NOMO-1 treated with dmso at 0.1 percent for 144 hours (cell line): ENCODE results near the gene TMEM204.
A peak's percentile ranks its signal among the peaks of the same experiment; 100 is the strongest.

Experiments used
- DNase-seq: peaks from one replicate; lab custom pipeline; 2025; ENCODE audit not compliant: unreplicated experiment; lab: John Stamatoyannopoulos, UW

TMEM204 gene

DNA sequence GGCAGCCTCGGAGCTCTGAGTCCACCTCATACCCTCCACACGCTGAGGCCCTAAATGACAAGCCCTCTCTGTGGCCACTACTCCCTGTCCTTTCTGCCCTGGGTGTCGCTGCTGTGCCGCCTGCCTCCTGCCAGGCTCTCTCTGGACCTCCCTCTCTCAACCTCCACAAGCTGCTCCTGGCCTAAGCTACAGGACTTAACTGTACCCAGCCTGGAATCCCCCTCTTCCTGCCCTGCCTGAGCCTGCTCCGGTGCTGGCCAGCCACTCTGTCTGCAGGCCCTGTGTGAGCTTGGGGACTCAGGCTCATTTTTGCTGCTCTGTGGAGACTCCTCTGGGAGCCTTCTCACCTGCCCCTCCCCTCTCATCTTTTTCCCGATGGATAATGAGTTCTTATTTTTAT, 56.9 kb downstream of the TMEM204 start:
- no peak for DNase-seq

DNA sequence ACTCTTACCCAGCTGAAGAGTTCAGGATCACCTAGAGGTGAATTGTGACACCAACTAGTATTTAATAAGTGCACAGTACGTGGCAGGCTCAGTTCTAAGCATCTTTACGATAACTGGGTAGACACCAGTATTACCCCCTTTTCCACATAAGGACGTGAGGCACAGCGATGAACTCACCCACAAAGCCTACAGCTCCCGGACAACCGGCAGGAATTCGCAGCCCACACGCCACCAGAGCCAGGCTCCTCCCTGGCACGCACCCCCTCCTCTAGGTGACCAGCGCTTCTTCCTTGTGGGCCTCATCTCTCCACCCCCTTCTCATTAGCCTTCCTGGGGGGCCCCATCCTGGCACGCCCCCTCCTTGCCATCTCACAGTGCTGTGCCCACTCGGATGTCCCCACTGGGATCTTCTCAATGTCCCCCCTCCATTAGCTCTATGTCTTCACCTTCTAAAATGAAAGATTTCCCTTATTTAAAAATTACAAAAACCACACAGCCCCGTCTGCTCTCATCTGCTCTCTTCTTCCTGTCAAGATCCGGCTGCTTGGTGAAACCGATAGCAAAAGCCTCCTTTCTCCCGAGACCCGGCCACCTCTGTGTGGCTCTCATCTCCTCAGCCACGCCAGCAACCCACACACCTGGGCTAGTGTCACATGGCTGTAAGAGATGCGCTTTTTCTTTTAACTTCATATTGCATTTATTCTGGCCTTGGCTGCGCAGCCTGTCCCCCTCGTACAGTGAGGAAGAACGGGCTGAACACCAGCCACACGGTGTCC, 57.7 kb downstream of the TMEM204 start:
- no peak for DNase-seq

DNA sequence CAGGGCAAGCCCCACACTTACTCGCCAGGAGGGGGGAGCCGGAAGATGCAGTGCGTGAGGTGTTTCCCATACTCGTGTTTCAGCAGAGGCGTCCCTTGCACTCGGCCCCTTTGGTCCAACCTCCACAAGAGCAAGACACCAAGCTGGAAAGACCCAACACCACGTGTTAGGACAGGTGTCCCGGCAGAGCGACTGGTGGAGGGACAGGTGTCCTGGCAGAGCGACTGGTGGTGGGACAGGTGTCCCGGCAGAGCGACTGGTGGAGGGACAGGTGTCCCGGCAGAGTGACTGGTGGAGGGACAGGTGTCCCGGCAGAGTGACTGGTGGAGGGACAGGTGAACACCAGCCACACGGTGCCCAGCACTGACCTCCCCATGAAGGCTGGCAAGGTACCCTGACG, 59.0 kb downstream of the TMEM204 start:
- no peak for DNase-seq

DNA sequence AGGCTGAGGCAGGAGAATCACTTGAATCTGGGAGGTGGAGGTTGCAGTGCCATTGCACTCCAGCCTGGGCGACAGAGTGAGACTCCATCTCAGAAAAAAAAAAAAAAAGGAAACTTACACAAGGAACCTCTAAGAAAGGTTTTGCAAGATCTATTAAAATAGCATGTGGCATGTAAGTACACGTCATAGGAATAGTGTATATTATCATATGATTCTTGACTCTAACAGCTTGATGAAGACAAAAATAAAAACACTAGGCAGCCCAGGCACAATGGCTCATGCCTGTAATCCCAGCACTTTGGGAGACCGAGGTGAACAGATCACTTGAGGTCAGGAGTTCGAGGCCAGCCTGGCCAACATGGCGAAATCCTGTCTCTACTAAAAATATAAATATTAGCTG, 62.0 kb downstream of the TMEM204 start:
- DNase-seq = peak; percentile 42

DNA sequence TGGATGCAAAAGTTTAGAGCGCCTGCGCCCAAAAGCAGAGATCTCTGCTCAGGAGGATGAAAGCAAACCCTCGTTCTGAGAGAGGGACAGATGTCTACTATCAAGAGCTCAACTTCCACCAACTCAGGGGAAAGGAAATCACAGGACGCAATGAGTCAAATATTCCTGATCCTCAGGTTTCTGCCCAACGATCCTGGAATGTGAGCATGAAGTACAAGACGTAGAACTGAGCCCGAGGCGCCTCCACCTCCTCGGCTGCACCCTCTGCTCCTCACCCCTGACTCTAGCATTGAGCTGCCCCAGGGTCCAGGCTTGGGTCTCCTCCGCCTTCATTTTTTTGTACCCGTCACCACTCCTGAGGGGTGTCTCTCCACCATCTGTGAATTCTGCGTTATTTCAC, 63.0 kb downstream of the TMEM204 start:
- DNase-seq = no peak

DNA sequence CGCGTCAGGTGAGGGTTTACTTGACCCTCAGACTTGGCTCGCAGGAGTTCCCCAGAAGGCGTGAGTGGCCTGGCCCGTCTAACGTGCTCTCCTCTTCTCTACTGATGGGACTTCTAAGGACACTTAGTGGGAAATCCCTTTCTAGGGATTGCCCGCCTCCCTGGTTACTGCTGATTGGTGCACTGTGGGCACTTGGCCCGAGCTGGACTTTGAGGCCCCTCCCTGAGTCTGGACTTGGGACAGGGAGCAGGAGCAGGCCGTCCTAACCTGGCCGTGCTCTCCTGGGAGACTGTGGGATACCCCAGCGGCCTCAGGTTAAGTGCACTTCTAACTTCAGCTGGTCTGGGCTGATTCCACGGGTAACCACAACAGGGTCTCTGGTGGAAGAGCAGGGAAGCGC, 63.7 kb downstream of the TMEM204 start:
- DNase-seq = no peak

DNA sequence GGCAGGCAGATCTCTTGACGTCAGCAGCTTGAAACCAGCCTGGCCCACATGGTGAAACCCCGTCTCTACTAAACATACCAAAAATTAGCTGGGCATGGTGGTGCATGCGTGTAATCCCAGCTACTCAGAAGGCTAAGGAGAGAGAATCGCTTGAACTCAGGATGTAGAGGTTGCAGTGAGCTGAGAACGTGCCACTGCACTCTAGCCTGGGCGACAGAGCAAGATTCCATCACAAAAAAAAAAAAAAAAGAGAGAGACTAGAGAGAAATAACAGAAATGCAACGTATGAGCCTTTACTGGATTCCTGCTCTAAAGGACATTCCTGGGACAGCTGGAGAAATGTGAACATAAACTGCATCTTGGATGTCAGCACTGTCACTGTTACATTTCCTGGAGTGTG, 67.6 kb downstream of the TMEM204 start:
- DNase-seq = no peak

DNA sequence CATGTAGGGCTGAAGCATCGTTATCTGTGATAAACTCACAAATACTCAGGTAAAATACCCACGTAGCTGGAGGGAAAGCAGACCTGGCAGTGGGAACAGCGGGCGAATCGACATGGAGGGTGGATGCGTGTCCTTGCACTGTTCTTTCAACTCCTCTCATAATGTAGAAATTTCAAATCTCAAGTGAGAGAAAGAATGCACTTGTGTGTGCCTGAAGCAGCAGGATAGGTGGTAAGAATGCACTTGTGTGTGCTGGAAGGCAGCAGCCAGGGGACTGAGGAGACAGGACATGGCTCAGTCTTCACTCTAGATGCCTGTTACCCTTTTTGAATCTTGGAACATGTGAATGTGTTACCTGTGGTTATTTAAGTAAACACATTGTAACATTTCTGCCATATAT, 68.0 kb downstream of the TMEM204 start:
- DNase-seq = no peak

DNA sequence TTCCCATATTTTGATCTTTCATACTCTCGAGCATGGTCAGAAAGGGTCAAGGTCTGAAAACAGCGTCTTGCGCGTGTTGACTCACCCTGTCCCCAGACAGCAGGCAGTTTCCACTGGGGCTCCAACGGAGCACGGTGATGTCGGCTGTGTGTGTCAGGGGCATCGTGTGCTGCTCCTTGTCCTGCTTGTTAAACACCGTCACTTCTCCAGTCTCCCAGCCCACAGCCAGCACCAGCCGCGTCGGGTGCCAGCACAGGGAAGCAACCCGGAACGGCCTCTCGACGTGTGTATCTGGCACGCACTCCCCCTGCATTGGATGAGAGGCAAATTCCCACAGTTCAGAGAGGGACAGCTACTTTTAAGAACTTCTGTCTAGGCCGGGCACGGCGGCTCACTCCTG, 68.8 kb downstream of the TMEM204 start:
- DNase-seq = no peak
